Esophagus muscularis mucosa (tissue), 4 donors: ENCODE measurements around the gene OXT.

Experiments used
- EP300 ChIP-seq: sonication (generic); formaldehyde crosslinking; IDR thresholded peaks from one replicate; pipeline ENCODE4 v1.6.1; 2017; ENCODE audit warnings: antibody characterized with exemption
- POLR2A ChIP-seq: fragments of 450-650 bp; IDR thresholded peaks from one replicate; pipeline ENCODE4 v1.6.1; 2017; ENCODE audit warnings: antibody characterized with exemption, moderate library complexity, mild to moderate bottlenecking, low read depth
- TF ChIP-seq, protein P1 (sequence below), 3 experiments: fragments of 200-600 bp in 2 of 3; fragments of 450-650 bp in 1 of 3; sonication (generic) in 2 of 3; IDR thresholded peaks; one replicate each; pipeline ENCODE4 v1.5.1; 2017 to 2019; ENCODE audit warnings: antibody characterized with exemption in 3 of 3, mild to moderate bottlenecking in 2 of 3, moderate library complexity in 1 of 3

DNA sequence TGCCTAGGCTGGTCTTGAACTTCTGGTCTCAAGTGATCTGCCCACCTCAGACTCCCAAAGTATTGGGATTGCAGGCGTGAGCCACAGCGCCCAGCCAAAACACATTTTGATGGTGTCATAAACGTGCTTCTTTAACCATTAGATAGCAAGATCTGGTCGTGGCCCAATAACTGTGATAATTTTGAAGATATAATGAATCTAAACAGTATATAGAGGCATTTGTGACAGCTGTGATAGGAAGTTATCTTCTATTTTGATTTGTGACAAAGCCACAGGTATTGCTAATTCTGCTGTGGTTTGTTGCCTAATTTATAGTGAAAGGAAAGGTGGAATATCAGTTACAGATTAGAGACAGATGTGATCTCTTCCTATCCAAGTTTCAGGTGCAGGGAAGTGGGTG lies 695 bp upstream of the OXT start:
- TF ChIP-seq POLR2A (no peak), EP300 (no peak)
- TF ChIP-seq, protein P1, sequence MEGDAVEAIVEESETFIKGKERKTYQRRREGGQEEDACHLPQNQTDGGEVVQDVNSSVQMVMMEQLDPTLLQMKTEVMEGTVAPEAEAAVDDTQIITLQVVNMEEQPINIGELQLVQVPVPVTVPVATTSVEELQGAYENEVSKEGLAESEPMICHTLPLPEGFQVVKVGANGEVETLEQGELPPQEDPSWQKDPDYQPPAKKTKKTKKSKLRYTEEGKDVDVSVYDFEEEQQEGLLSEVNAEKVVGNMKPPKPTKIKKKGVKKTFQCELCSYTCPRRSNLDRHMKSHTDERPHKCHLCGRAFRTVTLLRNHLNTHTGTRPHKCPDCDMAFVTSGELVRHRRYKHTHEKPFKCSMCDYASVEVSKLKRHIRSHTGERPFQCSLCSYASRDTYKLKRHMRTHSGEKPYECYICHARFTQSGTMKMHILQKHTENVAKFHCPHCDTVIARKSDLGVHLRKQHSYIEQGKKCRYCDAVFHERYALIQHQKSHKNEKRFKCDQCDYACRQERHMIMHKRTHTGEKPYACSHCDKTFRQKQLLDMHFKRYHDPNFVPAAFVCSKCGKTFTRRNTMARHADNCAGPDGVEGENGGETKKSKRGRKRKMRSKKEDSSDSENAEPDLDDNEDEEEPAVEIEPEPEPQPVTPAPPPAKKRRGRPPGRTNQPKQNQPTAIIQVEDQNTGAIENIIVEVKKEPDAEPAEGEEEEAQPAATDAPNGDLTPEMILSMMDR (IDR thresholded peaks at IDR 0.05): no peak
